Measurements from ENCODE around the gene TMCO4.
"Not testable (repeated sequence)": the region's sequence is repeated elsewhere in the genome, so short reads cannot be mapped to it uniquely, and the experiment has no call there.

The TMCO4 gene

DNA sequence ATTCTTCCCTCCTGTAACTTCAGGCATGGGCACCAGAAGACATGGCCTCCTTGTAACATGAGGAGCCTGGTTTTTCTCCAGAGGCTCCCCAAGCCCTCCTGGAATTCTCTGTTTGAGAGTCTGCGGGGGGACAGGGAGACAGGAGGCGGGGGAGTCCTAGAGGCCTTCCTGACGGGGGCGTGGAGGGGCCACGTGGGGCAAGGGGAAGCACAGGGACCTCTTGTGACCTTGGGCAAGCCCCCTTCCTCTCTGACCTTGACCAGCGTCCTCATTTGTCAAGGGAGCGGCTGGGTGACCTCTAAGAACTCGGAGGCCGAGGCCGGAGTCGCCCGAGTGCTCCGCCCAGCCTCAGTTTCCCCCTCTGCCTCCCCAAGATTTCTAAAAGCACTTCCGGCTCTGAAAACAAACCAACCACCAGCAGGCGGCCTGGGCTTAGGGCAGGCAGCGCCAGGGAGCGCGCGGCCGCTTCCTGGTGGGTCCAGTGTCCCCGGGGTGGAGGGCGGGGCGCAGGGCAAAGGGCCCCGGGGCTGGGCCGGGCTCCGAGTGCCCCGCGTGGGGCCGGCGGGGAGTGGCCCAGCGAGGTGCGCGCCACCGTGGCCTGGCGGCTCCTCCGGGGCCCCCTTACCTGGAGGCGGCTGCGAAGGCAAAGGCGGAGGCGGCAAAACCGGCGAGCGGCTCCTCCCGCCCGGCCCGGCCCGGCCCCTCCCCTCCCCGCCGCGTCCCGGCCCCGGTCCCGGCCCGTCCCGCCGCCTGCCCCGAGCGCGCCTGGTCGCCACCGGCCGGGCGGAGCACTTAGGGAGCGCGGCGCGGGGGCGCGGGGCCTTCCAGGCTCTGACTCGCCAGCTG lies at the start of gene TMCO4:
TMCO4 (minus strand) TSS at position 687 of the 846 bp plus-strand sequence. CDS start 19,158 bp downstream, outside the sequence.
- peak; percentile 35 for DNase-seq

DNA sequence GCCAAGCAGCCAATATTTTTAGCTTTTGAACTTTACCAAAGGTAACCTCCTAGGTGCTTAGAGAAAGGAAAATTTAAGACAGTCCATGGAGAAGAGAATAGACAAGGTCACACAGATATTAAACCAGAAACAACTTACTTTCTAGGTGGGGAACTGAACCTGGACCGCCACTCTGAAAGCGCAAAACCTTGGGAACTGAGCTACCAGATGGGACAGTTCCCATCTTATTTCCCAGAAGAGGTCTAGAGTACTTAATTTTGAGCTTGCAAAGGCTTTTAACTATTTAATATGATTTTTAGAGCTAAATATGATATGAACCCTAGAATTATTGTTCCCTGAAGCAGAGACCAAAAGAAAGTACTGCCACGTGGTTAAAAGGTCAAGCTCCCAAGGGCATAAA lies 49.6 kb upstream of the TMCO4 start:
- not testable (repeated sequence) for DNase-seq

DNA sequence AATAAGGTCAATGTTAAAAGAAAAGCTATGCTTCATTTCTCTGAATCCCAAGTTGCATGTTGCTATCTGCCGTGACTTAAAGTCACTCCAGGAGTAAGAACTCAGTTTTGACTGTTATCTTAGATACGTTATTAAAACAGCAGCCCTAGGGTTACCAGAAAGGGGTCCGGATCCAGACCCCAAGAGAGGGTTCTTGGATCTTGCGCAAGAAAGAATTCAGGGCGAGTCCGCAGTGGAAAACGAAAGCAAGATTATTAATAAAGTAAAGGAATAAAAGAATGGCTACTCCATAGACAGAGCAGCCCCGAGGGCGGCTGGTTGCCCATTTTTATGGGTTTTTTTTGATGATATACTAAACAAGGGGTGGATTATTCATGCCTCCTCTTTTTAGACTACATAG lies 47.6 kb upstream of the TMCO4 start:
- not testable (repeated sequence) for DNase-seq

DNA sequence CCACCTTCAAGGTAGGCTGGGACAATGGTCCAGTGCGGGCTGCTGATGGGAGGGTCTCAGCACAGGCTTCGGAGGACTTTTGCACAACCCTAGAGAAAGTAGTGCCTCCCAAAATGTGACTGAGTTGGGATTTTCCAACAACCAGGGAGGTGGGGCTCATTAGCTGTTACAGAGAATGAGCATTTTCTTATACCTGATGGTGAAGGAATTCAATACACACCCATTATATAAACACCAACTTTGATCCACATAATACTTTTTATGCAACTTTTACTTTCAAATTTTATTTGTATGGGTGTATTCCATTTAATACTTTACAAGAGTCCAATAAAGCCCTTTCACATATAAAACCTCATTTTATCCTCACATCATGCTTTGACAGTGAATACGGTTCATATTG lies 46.6 kb upstream of the TMCO4 start:
- DNase-seq: no peak

DNA sequence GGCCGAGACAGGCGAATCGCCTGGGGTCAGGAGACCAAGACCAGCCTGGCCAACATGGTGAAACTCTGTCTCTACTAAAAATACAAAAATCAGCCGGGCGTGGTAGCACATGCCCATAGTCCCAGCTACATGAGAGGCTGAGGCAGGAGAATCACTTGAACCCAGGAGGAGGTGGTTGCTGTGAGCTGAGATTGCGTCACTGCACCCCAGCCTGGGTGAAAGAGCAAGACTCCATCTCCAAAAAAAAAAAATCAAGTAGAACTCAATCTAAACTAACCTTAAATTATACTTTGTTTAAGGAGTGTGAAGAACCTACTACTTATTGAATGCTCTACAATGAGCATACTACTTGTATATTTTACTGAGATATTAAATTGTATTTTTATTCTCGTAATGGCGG lies 45.8 kb upstream of the TMCO4 start:
- DNase-seq: no peak

DNA sequence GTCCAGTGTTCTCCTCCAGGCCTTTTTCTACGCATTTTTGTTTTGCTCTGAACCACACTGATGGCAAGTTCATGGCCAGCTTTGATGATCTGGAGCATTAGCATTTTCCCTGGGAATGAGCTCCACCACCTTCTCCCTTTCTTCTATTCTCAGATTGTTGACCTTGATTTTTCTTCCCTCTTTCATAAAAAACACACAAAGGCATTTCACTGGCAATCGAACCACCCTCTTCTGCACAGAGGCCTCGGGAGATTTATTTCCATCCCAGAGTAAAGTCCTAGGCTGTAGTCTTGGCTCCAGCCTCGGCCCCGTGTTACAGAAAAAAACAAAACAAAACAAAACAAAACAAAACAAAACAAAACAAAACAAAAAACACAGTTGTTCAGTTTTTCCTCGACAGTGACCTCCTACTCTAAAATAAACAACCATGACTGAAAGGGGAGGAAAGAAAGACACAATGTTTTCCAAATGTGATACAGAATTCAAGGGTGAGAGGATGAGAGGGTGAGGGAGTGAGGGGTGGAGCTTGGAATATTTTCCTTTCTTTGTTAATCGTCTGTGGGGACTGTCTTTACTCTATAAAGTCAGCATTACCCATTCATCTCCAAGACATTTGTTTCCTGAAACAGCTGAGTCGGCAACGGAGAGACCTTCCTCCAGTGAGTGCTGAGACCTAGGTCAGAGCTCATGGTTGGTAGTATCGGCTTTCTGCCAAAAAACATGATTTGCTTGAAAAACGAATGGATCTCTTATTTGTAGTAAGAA lies 45.2 kb upstream of the TMCO4 start:
- DNase-seq: no peak

DNA sequence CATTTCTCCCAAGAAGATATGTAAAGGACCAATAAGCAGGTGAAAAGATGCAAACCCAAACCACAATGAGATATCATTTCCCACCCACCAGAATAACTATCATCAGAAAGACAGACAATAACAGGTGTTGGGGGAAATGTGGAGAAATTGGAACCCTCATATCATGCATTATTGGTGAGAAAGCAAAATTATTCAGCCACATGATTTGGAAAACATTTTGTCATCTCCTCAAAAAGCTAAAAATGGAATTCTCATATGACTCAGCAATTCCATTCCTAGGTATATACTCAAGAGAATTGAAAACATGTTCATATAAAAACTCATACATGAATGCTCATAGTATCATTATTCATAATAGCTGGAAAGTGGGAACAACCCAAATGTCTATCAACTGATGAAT lies 40.5 kb upstream of the TMCO4 start:
- DNase-seq: no peak

DNA sequence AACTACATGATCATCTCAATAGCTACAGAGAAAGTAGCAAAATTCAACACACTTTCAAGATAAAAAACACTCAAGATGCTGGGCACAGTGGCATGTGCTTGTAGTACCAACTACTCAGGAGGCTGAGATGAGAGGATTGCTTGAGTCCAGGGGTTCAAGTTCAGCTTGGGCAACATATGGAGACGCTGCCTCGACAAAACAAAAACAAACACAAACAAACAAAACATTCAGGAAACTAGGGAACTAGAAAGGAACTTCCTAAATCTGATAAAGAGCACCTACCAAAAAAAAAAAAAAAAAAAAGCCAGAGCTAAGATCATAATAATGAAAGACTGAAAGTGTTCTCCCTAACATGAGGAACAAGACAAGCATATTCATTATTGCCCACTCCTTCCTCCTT lies 38.1 kb upstream of the TMCO4 start:
- DNase-seq: no peak

DNA sequence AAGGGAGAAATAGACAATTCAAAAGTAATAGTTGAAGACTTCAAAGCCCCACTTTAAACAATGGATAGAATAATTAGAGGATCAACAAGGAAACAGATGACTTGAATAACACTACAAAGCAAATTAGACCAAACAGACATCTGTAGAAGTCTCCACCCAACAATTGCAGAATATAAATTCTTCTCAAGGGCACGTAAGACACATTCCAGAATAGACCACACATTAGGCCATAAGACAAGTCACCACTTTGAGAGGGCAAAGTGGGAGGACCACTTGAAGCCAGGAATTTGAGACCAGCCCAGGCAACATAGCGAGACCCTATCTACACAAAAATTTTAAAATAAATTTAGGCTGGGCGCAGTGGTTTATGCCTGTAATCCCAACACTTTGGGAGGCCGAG lies 35.9 kb upstream of the TMCO4 start:
- no peak for DNase-seq

DNA sequence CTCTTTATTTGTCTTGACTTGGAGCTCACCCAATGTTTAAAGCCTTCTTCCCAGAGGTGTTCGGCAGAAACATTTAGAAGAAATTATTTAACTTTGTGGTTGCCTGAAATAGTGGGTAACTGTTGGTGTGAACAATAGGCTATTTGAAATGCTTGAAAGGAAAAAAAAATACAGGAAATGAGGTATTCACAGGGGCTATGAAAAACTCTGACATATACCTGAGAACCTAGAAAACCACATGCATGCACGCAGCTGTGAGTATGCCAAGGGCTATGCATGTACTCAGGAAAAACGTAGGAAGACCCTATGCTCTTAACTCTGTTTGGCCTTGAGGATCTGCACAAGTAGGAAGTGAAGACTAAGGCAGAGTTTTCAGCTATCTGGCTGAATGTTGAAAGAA lies 31.7 kb upstream of the TMCO4 start:
- DNase-seq: no peak

DNA sequence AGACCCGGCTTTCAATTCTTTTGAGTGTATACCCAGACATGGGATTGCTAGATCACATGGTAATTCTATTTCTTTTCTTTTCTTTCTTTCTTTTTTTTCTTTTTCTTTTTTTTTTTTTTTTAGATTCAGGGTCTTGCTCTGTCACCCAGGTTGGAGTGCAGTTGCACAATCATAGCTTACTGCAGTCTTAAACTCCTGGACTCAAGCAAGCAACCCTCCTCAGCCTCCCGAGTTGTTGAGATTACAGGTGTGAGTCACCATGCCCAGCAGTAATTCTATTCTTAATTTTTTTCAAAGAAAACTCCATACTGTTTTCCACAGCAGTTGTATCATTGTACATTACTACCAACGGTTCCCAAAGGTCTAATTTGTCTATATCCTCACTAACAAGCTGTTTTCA lies 28.8 kb upstream of the TMCO4 start:
- DNase-seq: no peak

DNA sequence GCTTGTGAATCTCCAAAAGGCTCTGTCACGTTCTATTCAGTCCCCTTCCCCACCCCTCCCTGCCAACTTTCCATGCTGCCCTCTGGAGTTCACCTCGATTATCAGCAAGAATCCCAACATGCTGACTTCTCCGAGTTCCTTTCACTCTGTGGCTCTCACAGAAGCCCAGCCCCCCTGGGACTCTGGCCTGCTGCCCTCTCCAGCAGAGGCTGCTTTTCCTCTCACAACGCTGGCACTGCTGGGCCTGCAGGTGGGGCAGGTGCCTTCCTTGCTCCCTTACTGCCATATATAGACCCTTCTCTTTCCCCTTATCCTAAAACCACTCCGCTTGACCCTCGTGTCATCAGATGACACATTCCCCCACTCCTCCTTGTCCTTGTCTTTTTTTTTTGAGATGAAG lies 25.6 kb upstream of the TMCO4 start:
- no peak for DNase-seq

DNA sequence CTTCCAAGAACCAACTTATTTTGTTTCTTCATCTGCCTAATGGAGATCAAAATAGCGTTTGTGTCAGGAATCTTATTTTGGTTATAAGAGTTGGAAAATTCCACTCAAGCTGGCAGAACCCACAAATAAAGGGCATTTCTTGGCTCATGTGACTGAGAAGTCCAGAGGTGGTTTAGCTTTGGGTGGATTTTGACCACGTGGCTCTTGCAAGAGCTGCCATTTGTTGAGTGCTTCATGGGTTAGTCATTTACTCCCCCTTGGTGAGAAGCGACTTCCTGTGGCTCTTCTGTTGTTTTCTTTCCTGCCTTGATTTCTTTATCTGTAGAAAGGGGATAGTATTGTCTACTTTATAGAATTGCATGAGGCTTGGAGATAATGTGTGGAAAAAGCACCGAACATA lies 24.8 kb upstream of the TMCO4 start:
- no peak for DNase-seq

DNA sequence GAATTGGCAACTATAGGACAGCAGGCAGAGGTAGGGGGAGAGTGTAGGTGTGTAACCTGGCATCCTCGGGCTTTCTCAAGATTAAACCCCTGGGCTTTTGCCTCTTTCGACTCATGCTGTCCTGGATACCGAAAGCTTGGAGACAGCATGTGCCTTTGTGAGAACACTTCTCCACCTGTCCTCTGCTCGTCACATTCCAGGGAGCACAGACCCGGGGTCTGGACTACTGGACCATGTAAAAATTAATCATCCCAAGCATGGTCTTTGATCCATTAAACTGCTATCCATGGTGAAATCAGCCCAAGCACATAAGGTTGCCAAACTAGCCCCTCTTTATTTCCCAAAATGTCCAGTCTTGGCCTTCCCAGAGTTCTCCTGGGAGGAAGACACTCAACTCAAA lies 24.3 kb upstream of the TMCO4 start:
- DNase-seq: no peak

DNA sequence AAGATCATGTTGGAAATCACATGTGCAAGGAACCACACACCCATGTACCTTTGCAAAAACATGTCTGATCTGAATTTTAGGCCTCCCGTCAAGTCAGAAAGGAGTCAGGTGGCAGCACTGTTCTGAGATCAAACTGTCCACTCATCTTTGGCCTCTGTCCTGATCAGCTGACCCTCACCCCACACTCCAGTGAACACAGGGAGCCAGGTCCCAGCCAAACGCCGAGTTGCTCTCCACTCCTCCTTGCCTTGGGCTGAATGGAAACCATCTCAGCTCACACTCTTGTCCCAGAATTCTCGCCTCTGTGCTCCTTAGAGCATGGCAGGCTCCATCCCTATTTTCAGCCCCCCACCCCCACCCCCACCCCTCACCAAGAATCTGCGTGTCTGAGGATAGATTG lies 20.0 kb upstream of the TMCO4 start:
- no peak for DNase-seq

DNA sequence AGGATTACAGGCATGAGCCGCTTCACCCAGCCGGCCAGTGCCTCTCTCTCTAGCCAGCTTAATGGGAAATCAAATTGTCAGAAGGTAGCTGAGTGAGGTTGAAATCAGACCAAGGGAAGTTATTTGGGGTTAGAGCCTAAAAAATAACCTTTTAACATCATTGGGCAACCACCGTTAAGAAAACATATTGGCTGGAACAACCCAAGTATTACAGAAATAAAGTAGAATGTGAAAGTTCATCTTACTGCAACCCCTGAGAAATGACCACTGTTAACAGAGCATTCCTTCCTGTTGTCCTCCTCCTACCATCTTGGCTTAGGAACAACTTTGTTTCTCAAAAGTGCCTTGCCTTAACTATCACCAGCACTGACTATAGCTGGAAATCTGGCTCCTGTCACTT lies 18.6 kb upstream of the TMCO4 start:
- DNase-seq: no peak

DNA sequence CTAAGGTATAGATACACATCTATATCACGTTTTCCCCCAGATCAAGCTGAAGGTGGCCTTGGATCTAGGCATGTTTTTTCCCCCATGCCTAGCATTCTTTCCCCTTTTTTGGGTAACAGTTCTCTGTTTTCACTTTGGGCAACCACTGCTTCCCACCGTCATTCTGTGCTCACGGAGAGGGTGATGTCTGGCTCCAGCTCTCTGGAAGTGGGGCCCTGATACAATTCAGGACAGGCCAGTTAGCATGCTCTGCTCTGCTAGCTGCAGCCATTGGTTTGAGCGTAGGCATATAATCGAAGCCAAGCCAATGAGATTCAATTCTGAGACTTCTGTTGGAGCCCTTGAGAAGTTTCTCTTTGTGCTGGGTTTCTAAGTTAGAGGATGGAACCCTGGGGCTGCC lies 17.4 kb upstream of the TMCO4 start:
- DNase-seq: no peak

DNA sequence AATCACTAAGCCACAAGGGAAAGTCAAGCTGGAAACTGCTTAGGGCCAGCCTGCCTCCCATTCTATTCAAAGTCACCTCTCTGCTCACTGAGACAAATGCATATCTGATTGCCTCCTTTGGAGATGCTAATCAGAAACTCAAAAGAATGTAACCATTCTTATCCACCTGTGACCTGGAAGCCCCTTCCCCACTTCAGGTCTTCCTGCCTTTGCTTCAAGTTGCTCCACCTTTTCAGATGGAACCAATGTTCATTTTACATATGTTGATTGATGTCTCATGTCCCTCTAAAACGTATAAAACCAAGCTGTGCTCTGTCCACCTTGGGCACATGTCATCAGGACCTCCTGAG lies 17.0 kb upstream of the TMCO4 start:
- DNase-seq: not testable (repeated sequence)

DNA sequence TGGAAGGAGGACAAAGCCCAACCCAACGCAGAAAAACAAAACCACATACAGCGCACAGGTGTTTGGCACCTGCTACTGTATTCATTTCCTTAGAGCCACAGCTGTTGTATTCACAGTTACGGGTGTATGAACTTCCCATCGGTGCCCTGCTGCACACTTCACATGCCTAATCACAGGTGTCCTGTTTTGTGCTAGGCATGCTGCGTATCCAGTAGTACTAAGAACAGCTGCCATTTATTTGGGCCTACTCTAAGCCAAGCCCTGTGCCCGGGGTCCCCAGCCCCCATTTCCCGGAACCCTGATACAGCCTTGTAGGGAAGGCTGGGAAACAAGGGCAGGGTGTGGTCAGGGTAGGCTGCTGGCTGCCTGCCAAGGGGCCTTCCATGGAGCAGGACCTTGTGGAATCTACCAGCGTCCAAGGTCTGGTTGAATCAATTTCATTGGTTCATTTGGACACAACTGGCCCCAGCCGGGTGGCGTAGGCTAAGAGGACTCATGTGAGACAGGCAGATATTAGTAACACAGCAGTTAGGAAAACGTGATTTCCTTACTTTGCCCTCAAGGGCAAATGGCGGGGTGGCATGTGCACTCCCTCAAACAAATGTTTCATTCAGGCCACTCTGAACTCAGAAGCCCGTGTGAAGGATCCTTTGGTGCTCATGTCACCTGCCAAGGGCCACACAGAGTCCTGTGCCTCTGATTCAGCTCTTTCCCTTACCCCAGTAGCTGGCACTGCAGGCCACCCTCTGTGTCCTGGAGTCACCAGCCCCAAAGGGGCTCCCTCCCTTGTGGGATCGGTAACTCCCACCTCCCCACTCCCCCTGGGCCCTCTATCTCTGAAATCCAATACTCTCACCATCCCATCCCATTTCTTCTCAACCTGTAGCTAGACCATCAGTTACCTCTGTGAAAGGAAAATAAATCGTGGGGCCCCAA lies 16.4 kb upstream of the TMCO4 start:
- DNase-seq: no peak

DNA sequence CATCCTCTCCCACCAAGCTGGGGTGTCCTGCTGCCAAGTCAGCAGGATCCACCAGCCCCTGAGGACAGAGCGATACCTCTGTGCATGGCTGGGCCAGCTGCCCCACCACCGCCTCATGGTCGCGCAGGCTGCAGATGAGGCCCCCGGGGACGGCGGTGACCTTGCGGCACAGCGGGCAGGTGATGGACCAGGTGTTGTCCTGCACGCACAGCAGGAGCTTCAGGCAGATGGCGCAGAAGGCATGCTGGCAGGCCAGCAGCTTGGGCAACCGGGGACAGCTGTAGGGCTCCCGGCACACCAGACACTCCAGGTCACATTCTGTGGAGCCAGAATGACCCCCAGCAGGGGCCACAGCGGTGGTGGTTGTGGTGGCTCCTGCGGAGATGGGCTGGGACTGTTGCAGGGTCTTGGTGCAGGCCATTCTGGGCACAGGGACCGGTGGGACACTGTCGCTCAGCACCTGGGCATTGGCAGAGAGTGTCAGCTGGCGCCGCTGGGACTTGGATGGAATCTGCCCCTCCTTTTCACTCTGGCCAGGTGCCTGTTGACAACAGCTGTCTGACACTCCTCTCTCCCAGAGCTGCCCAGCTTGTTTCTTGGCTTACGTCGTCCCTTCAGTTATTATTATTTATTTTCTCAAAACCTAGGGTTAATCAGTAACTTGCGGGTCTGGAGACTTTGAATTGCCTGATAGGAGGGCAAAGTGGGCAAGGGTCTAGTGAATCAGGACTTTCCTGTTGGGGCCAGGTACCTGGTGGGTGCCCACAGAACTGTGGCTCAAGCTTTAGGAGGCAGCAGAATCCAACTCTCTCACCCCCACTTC lies 15.2 kb upstream of the TMCO4 start, which contains the start of gene RNF186:
RNF186 (minus strand) TSS at position 603 of the 823 bp plus-strand sequence; CDS start at position 421, 182 bp downstream.
- DNase-seq: no peak

DNA sequence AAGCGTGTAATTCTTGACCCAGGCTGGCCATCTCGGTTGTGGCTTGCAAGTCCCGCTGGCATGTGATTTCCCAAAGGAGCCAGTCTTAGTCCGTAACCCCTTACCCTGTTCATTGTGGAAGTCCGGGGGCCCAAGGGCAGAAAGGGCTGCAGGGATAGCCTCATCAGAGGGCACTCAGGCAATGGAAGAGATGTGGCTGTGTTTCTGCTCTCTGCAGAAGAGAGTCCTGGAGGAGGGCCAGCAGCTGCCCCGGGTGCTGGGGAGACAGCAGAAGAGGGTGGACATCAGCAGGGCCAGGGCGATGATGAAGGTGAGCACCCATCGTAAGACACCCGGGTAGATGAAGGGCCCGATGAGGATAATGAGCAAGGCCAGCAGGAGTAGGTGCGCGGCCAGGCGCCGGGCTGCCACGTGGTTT lies 14.5 kb upstream of the TMCO4 start:
- no peak for DNase-seq

DNA sequence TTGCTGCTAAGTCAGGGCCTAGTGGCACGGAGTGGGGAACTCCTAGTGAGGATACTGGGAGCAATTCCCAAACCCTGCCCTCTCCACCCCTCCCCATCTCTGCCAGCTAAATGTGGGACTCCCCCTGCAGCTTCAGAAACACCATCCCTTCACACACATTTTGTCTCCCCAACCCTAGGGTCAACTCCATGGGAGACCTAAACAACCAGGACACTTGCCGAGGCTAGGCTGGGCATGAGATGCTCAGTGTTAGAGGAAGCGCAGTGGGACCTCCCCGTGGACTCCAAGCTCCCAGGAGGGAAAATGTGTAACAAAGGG lies 13.9 kb upstream of the TMCO4 start:
- no peak for DNase-seq

Data from activated T-cell treated with anti-CD3 and anti-CD28 coated beads for 4 hours (primary cell).